ENCODE results near the gene IREB2.
A peak's percentile ranks its signal among the peaks of the same experiment; 100 is the strongest.
"Not testable (repeated sequence)": the region's sequence is repeated elsewhere in the genome, so short reads cannot be mapped to it uniquely, and the experiment has no call there.

IREB2 gene

GRCh38 chr15:78437762-78438618, at the start of gene IREB2:
Gene IREB2, plus strand, starts transcription at chr15:78438216. Its CDS starts 122 bp downstream, at chr15:78438338.
- FAIRE-seq = peak; percentile 5

- no peak for FAIRE-seq
Measured at GRCh38 chr15:78388865-78389264, 49.2 kb upstream of the IREB2 start.

GRCh38 chr15:78389322-78389721, 48.7 kb upstream of the IREB2 start:
- FAIRE-seq = no peak

GRCh38 chr15:78389738-78390137, 48.3 kb upstream of the IREB2 start:
- no peak for FAIRE-seq

GRCh38 chr15:78390242-78390641, 47.8 kb upstream of the IREB2 start:
- FAIRE-seq = no peak

- no peak for FAIRE-seq
Measured at GRCh38 chr15:78390826-78391225, 47.2 kb upstream of the IREB2 start.

- no peak for FAIRE-seq
Measured at GRCh38 chr15:78391781-78392180, 46.2 kb upstream of the IREB2 start.

GRCh38 chr15:78392430-78392829, 45.6 kb upstream of the IREB2 start:
- no peak for FAIRE-seq

GRCh38 chr15:78393137-78393536, 44.9 kb upstream of the IREB2 start:
- FAIRE-seq = no peak

GRCh38 chr15:78394026-78394425, 44.0 kb upstream of the IREB2 start:
- FAIRE-seq = no peak

- FAIRE-seq = no peak
Measured at GRCh38 chr15:78394981-78395616, 42.9 kb upstream of the IREB2 start.

- FAIRE-seq = no peak
Measured at GRCh38 chr15:78396186-78396814, 41.7 kb upstream of the IREB2 start.

GRCh38 chr15:78396976-78397375, 41.0 kb upstream of the IREB2 start:
- no peak for FAIRE-seq

- FAIRE-seq = no peak
Measured at GRCh38 chr15:78397382-78397781, 40.6 kb upstream of the IREB2 start.

- FAIRE-seq = no peak
Measured at GRCh38 chr15:78398076-78398825, 39.8 kb upstream of the IREB2 start.

GRCh38 chr15:78399091-78399490, 38.9 kb upstream of the IREB2 start:
- no peak for FAIRE-seq

GRCh38 chr15:78402061-78402610, 35.9 kb upstream of the IREB2 start:
- FAIRE-seq = no peak

GRCh38 chr15:78404125-78404524, 33.9 kb upstream of the IREB2 start:
- no peak for FAIRE-seq

GRCh38 chr15:78404796-78405195, 33.2 kb upstream of the IREB2 start:
- not testable (repeated sequence) for FAIRE-seq

GRCh38 chr15:78405336-78405924, 32.6 kb upstream of the IREB2 start:
- no peak for FAIRE-seq

- no peak for FAIRE-seq
Measured at GRCh38 chr15:78406016-78406585, 31.9 kb upstream of the IREB2 start.

Data from islet of Langerhans (tissue), 1 donor.